HL-60 (cell line): ENCODE measurements around the gene CDK3.

Source experiments
- DNase-seq, 2 experiments: peaks; one replicate each; pipeline ENCODE4 v3.0.0-alpha.2; 2010 to 2020; ENCODE audit warnings: low read depth in 1 of 2, low spot score in 1 of 2
- H3K27ac ChIP-seq: fragments of 250-450 bp; sonication (Bioruptor Pico); replicated peaks from 2 replicates; pipeline ENCODE4 v1.5.1; 2020; ENCODE audit warnings: mild to moderate bottlenecking, moderate library complexity
- H3K27me3 ChIP-seq: fragments of 250-450 bp; sonication (Bioruptor Pico); 2 replicates; pipeline ENCODE4 v1.5.1; 2021; ENCODE audit warnings: mild to moderate bottlenecking, moderate library complexity; ENCODE audit not compliant: insufficient read depth, poor library complexity, severe bottlenecking
- H3K4me3 ChIP-seq: replicated peaks from 2 replicates; pipeline ENCODE4 v1.5.1; 2011; ENCODE audit warnings: mild to moderate bottlenecking, control low read depth, low read length; ENCODE audit not compliant: insufficient read depth
- GABPA ChIP-seq: IDR thresholded peaks from 2 replicates; pipeline ENCODE4 v1.6.1; 2012; ENCODE audit warnings: low read depth
- POLR2AphosphoS5 ChIP-seq: IDR thresholded peaks from 2 replicates; pipeline ENCODE4 v1.6.1; 2012; ENCODE audit warnings: low read depth
- SPI1 ChIP-seq: IDR thresholded peaks from 2 replicates; pipeline ENCODE4 v1.6.1; 2012; ENCODE audit warnings: low read depth, mild to moderate bottlenecking, borderline replicate concordance
- TF ChIP-seq, protein P1 (sequence below): IDR thresholded peaks from 2 replicates; pipeline ENCODE4 v1.6.1; 2012; ENCODE audit warnings: low read depth; ENCODE audit not compliant: insufficient replicate concordance
- TF ChIP-seq, protein P2 (sequence below): IDR thresholded peaks from one replicate; pipeline ENCODE4 v1.5.1; 2011; ENCODE audit warnings: low read length, control low read depth, inconsistent platforms; ENCODE audit not compliant: insufficient read depth

The CDK3 gene

DNA sequence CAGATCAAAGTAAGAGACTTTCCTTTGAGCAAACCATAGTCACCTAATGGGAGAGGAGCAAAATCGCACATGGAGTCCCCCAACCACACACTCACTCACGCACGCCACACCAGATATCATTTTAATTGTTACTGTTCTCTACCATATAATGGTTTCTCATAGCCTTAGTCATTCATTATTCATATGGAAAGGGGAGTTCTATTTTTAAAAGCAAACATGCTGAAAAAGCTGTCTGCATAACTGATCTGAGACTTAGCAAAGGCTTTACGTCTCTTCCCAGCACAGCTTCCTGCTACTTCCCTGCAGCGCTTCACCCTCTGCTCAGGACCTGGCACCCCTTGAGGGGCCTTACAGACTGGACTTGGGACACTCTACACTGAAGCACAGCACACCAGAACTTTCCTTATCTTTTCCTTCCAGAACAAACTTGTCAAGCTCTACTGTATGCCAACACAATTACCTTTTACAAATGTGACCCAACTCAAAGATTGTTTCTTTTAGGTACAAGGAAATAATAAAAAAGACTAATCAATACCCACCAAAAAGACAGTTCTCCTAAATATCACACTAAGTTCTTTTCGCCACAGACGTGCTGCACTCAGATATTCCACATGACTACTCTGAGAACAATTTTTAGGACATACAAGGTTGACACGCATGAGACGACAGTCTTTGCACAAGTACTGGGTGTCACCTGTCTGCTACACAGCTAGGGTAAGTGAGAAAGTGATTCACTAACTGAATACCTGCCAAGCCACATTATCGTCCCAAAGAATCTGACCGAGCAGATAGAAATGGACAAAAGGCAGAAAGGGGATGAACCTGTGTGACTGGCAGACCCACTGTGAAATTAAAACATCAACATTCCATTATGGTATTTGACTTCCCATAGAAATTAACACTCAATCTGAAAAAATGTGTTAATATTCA lies 50.1 kb downstream of the CDK3 start:
- H3K27me3 ChIP-seq = no peaks in the 10 kb centered on the region
- H3K4me3 ChIP-seq = no peak overlapping the region
- H3K27ac ChIP-seq = no peak overlapping the region
- TF ChIP-seq, protein P1, sequence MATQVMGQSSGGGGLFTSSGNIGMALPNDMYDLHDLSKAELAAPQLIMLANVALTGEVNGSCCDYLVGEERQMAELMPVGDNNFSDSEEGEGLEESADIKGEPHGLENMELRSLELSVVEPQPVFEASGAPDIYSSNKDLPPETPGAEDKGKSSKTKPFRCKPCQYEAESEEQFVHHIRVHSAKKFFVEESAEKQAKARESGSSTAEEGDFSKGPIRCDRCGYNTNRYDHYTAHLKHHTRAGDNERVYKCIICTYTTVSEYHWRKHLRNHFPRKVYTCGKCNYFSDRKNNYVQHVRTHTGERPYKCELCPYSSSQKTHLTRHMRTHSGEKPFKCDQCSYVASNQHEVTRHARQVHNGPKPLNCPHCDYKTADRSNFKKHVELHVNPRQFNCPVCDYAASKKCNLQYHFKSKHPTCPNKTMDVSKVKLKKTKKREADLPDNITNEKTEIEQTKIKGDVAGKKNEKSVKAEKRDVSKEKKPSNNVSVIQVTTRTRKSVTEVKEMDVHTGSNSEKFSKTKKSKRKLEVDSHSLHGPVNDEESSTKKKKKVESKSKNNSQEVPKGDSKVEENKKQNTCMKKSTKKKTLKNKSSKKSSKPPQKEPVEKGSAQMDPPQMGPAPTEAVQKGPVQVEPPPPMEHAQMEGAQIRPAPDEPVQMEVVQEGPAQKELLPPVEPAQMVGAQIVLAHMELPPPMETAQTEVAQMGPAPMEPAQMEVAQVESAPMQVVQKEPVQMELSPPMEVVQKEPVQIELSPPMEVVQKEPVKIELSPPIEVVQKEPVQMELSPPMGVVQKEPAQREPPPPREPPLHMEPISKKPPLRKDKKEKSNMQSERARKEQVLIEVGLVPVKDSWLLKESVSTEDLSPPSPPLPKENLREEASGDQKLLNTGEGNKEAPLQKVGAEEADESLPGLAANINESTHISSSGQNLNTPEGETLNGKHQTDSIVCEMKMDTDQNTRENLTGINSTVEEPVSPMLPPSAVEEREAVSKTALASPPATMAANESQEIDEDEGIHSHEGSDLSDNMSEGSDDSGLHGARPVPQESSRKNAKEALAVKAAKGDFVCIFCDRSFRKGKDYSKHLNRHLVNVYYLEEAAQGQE = no peak
- TF ChIP-seq, protein P2, sequence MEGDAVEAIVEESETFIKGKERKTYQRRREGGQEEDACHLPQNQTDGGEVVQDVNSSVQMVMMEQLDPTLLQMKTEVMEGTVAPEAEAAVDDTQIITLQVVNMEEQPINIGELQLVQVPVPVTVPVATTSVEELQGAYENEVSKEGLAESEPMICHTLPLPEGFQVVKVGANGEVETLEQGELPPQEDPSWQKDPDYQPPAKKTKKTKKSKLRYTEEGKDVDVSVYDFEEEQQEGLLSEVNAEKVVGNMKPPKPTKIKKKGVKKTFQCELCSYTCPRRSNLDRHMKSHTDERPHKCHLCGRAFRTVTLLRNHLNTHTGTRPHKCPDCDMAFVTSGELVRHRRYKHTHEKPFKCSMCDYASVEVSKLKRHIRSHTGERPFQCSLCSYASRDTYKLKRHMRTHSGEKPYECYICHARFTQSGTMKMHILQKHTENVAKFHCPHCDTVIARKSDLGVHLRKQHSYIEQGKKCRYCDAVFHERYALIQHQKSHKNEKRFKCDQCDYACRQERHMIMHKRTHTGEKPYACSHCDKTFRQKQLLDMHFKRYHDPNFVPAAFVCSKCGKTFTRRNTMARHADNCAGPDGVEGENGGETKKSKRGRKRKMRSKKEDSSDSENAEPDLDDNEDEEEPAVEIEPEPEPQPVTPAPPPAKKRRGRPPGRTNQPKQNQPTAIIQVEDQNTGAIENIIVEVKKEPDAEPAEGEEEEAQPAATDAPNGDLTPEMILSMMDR = no peak
- TF ChIP-seq POLR2AphosphoS5 = no peak
- no peak for TF ChIP-seq SPI1
- no peak for TF ChIP-seq GABPA
- no peak for DNase-seq

DNA sequence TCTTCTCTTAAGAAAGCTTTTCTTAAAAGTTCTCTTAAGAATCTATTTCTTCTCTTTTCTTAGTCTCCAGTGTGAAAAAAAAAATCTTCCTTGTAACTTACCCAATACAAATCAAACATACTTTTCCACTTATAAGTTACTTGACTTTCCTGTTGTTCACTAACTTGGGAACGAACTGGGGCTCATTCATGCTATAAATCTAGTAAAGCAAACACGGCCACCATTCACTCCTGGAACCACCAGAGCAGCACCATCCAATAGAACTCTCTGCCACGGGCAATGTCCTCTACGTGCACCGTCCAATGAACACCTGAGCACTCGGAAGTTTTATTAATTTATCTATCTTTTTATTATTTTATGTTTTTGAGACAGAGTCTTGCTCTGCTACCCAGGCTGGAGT lies 50.9 kb downstream of the CDK3 start:
- TF ChIP-seq, protein P1 = no peak
- no peak for TF ChIP-seq GABPA
- TF ChIP-seq SPI1 = no peak
- TF ChIP-seq, protein P2 = no peak
- no peak for TF ChIP-seq POLR2AphosphoS5
- no peak for DNase-seq
- Histone ChIP-seq H3K27me3 (no peaks in the 10 kb centered on the region), H3K4me3 (no peak overlapping the region), H3K27ac (no peak overlapping the region)

DNA sequence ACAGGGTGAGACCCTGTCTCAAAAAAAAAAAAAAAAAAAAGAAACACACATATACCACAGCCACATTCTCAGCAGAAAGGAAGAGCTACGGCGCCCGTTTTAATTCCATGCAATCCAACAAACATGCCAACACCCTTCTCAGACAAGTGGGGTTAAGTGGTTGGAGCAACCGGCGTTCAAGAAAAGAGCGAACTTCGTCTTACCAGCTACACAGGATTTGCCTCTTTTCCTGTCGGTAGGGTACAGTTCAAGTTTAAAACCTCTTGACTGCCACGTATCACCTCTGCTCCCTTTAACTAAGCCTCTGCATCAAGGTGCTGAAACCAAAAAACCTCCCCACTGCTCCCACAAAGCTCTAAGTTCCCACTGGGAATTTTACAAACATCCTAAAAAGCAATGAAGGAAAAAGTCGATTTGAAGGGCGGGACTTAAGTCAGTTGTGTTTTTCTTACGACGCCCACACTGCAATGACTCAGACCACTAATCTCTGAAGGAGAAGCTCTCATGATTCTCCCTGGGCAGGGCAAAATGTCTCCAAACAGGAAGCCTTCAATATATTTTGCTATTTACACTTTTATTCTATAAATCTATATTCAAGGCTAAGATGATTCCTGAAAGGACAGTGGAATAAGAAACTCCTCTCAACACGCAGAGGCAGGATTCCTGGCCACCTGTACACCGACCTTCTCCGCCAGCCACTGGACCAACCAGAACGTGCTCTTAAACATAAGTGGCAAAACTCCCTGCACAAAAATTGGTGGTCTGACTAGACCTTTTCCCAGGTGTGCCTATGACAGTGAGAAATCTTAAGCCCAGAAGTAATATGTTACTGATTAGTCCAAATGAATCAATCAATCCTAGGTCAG lies 52.8 kb downstream of the CDK3 start:
- Histone ChIP-seq H3K4me3 (no peak overlapping the region), H3K27ac (no peak overlapping the region), H3K27me3 (no peaks in the 10 kb centered on the region)
- TF ChIP-seq, protein P2 = no peak
- TF ChIP-seq GABPA (no peak), SPI1 (no peak), POLR2AphosphoS5 (no peak)
- no peak for DNase-seq
